Hindlimb muscle (tissue), 1 donor: ENCODE measurements around the gene THRB. TPM values are rescaled to one million over a fixed set of nuclear protein-coding genes. Genes with fewer than 3 reads are reported as not detected.

ENCODE experiments used
- DNase-seq: peaks from one replicate; pipeline ENCODE4 v3.0.0-alpha.2; 2013
- polyA plus RNA-seq: library from polyadenylated mRNA; unstranded; fragments of 120-200 nt; gene quantifications from one replicate; pipeline ENCODE4 v1.2.1, GENCODE V29; 2013; ENCODE audit not compliant: insufficient read length

The THRB gene
- polyA plus RNA-seq, 1 donor, result 1.3 TPM

DNA sequence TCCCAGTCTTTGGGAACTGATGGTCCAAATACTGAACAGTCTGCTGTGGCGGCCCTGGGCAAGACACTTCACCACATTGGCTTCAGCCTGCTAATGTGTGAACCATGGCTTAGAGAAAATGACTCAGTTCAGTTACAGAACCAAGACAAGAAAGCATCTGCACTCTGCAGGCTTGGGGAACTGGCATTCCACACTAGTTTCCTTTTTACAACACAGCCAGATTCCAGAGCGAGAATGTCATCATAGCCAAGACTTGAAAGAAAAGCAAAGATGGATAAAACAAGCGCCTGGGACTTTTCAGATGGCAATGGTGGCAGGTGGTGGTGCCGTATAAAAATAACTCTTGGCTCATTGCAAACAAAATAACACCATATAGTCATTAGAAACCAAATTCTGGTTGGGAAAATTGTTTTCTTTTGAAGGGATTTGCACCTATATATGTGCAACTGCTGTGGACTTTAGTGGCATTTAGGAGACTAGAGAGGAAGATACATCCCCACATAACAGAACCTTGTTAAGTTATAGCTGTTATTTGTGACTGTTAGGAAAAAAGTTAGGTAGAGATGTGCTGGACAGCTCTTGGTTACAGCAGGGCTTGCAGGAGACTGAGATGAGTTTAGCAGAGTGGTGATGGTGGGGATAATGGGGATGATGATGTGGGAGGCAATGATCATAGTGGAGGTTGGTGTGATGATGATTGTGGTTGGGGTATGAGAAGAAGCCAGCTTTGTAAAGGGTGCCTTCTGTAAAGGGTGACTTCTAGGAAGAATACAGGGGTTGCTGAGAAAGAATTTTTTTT lies 273.6 kb downstream of the THRB start:
- no peak for DNase-seq

DNA sequence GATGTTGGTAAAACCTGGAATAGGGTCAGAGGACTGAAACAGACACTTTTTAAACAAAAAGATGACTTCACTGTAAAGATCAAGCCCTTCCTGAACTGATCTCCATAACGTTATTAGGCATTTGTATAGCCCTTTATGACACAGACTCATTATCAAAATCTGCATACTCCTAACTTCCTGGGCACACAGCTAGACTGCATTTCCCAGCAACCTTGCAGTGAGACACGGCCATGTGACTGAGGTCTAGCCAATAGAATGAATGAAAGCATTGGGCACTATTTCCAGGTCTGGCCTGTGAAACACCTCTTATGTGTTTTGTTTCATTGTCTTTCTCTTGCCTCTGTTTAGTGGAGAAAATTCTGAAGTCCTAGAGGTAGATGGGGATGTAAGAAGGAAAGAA lies 279.1 kb downstream of the THRB start:
- DNase-seq, result no peak

DNA sequence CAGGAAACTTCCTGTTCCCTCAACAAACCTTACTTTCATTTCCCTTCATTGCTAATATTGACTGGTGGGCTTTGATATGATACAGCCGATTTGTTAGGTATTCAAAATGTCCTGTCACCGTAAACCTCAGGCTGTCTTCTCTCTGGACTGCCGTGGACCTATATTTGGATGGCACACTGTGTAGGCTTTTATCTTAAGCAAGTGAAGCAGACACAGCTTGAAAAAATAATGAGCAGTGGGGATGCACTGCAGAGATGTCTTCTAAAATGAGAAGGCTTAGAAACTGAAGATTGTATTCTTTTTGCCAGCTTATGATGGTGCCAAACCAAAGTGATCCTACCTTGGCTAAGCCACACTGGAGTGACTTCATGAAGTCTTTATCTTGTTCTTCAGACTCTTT lies 283.3 kb downstream of the THRB start:
- no peak for DNase-seq

DNA sequence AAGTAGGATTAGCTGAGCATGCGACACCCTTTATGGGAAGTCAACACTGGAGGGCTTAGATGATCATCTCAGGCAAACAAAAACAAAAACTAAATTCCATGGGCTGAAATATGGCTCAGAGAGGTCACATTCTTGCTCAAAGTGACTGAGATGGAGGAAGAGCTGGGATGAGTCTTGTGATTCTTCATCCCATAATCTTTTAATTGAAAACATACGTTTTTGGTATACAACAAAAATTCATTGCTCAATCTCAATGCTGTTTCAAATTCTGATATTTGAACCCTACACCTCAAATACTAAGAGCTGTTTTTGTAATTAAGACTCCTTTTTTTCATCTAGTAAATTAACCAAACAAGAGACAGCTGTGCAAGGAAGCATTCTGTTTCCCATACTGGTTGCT lies 292.6 kb downstream of the THRB start:
- no peak for DNase-seq

DNA sequence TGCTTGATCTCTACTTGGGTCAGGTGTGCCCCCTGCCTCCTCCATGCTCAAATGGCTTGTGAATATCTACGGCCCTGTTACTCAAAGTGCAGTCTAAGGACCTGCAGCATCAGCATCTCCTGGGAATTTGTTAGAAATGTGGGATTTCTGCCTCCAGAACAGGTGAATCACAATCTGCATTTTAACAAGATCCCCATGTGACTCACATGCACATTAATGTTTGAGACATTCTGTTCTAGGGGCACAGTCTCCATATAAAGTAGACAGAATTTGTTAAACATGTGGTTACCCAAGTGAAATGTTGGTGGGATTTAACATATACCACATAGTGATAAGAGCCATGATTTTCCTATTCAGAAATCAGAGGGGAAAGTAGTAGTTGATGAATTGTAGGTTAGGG lies 293.3 kb downstream of the THRB start:
- DNase-seq, result no peak

DNA sequence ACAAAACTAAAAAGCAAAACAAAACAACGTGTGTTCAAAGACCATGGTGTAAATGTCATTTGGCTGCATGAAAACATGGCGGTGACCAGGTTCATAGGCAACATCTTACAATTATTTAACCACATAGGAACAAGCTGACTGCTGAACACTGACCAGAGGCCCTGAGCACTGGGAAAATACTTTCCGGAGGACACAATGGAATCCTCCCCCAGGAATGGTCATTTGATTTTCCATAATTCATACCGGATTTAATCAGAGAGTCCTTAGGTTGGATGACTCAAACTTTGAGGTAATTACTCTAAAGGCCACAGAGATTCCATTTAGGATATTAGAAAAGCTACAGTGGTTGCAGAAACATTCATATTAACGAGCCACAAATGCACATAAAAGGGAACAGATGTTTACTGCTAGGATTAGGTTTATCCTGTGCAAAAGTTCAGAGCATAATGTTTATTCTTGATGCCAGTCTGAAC lies 294.8 kb downstream of the THRB start:
- no peak for DNase-seq

DNA sequence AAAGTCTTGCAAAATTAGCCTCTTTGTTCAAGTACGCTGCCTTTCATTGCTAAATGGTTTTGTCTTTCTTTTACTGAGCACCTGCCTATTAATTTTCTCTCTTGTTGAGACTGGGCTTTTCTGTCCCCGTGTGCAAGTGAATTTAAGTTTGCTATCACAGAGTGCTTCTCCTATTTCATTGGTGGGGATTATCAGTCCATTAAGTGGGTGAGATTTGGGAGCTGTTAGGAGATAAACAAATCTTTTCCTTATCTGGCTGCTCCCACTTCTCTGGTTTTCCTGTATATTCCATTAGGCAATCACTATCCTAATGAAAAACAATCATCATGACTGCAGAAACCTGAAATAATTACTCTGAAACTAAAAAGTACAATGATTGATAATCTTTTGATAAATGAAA lies 295.4 kb downstream of the THRB start:
- no peak for DNase-seq

DNA sequence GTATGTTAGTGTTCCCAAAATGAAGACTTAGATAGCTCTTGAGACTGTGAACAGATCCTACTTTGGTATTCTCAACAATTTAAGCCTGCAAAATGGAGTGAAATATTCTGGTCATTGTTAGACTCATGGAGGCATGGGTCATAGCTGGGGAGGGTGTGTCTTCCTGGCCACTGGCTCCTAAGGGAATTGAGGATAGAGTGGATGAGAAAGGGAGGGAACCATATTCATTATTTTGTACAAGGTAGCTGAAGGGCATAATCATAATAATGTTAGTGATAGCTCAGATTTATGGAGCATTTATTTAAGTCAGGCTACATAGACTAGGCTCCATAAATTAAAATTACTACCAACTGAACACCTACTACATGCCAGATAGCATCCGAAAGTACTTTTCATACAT lies 295.9 kb downstream of the THRB start:
- no peak for DNase-seq

DNA sequence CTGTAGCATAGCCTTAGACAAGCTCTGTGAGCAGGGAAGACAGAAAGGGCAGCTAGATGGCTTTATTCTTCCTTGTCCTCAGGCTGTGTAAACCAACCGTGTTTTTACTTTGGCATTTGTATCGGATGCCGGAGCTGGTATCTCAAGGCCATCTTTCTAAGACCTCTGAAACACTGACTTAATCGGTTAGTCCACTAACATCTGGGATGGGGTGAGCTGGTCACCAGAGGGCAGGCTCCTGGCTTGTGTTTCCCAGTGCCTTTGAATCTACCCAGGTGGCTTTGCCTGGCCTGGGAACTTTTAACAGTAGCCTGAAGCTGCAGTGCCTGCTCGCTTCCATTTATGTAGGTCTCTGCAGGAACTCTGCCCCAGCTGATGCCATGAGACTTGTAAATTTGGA lies 296.8 kb downstream of the THRB start:
- DNase-seq, result no peak

DNA sequence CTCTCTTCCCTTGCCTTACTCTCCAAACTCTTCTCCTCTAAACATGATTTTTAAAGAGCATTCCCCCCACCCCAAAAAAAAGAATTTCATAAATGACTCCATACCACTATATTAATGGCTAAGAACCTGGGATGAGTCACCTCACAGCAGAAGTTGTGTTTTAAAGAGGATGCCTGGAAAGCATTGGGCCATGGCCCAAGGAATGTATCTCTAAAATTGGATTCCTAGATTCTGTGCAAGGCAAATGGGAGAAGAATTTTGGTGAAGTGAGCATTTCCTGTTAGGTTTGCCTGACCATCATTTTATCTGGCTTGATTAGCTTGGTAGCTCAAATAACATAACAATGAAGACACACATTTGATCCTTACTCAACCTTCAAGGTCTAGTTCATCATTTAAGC lies 298.1 kb downstream of the THRB start:
- DNase-seq, result no peak

DNA sequence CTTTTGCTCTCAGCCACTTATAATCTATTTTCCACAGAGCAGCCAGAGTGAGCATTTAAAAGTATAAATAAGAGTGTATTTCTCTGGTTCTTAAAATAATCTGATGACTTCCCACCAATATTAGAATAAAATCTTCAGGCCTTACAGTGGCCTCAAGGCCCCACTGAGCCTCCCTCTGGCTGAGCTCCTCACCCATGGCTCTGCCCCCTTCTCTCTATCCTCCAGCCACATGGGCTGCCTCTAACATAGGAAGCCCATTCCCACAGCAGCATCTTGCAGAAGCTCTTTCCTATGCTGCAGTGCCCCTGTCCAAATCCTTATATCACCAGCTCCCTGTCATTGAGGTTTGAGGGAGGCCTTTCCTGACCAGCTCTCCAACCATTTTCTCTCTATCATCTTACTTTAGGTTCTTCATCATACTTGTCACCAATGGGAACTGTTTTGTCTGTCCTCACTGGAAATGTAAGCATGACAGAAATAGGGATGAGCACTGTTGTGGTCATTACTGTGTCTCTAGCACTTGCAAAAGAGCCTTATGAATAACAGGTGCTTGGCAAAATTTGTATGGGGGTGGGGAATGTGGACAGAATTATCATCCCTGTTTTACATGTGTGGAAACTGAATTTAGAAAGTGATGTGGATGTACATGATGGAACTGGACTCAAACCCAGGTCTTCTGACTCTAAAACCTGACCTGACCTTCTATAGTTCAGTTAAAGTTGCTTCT lies 299.0 kb downstream of the THRB start:
- no peak for DNase-seq

DNA sequence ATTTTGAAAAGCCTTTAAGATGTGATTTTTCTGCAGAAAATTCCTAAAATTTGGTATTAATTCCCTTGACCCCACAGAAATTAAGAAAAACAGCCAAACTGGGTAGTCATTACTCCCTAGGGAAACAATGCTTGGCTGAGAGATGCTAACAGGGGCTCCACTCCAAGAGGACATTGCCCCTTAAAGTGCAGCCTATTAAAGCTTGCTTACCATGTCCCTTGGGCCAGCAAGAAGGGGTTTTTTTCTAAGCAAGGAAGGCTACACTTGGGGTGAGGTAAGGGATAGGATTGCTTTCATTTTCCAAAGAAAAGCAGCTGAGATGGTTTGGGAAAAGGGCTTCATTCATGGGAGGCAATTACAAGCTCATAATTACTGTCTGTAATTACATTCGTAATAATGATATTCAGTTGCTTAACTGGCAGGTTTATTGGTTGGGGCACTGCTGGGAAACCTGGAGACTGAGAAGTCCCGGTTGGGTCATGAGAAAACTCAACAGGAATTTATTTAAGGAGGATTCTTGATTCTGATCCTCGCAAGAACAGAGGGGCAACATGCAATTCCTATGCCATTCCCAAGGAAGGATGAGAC lies 302.1 kb downstream of the THRB start:
- DNase-seq, result no peak

DNA sequence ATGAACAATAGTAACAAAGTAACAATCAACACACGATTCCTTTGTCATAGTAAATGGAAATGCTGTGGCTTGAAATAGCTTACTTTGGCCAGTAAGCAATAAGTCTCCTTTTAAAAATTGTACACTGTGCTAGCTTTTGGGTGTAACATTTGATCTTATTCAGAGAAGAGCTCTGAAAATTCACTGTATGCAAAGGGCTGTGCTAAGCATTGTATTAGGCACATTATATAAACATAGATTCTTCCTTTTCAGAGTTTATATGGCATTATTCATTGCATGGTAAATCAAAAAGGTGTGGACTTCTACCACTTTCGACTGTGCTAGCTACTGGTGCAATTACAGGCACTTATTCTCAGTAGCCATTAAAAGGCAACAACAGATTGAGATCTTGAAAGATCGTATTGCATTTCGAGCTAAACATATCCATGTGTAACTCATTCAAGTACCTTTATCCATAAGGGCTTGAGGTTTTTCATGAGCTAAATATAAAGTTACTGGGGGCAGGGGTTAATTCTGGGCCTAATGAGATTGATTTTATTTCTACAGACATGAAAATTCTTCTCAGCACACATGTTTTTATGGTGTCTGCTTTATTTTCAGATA lies 302.7 kb downstream of the THRB start:
- DNase-seq, result no peak

DNA sequence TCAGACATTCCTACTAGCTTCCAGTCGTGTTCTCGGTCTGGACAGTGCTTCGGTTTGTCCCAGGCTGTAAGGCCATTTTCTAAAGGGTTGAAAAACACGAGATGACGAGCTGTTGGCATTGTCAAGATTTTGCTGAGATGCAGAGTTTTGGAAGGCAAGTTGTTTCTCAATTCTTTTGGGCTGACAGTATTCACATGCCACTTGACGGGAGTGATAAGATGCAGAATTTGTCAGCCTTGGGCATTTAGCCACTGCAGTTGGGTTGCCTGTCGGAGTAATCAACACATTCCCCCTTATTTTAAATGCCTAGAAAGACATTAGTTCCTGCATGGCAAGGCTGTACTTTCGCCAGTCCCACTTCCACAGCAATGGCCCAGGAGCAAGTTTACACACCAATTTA lies 304.4 kb downstream of the THRB start:
- no peak for DNase-seq

DNA sequence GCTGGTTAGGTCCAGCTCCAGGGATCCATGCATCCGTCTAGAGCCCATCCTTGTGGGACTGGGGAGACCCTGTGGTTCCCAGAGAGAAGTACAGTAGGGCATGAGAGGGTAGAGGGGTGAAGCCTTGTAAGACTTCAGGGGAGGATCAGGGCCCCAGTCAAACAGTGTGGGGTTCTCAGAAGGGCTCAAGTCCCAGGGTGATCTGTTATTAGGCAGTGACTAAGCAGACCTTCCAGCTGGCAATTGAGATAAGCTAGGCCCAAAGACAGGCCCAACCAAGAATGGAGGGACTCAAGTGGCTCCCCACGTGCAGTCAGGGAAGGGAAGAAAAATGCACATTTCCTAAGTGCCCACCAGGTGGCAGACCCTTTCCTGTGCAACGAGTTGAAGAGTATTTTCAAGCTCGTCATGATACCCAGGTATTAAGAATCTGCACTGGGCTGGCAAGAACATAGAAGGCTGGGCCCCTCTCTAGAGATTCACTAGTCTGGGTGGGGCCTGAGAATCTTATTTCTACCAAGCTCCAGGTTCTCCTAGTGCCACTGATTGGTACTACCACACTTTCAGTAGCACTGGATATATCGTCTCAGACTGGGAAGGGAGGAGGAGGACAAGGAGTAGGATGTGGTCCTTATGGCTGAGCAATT lies 308.8 kb downstream of the THRB start:
- DNase-seq, result peak; percentile 14

DNA sequence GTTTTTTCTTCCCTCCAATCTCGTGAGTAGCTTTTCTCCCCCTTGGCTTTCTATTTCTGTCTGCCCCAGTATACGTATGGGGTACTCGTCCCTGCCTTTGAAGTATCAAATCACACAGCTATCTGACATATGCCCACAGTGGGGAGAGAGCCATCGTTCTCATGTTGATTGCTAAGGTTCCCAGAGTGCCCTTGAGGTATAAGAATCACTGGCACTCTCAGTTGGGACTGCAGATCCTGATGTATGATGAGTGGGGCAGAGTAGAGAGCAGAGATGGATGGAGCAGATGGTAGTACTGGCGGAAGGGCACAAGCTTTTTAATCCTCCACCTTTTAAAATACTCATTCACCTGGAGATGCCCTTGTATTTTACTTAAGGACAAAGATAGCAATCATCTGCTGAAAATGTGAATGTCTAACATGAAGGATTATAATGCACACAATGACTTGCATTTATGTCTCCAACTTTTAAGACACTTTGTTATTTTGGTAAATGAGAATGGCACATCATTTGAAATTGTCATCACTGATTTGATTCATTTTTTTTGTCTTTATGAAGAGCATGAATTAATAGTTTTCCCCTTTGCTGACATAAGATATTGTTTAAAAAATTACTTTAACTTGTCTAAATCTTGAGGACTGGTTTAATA lies 310.0 kb downstream of the THRB start:
- DNase-seq, result no peak

DNA sequence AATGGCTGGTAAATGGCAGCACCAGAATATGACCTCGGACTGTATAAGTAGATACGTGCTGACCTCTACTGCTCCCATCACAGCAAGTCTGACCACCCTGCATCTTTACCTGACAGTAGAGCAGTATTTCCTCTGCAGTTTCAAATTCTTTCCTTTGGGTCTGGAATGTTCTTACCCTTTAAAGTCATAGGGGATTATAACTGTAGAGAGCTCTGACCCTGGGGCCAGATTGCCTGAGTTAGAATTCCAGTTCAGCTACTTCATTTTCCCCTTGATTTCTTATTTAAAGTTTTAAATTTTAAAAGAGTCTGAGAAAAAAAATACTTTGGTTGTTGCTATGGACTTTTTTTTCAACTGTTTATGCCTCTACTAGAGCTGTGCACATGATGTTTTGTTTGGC lies 311.9 kb downstream of the THRB start:
- DNase-seq, result no peak

DNA sequence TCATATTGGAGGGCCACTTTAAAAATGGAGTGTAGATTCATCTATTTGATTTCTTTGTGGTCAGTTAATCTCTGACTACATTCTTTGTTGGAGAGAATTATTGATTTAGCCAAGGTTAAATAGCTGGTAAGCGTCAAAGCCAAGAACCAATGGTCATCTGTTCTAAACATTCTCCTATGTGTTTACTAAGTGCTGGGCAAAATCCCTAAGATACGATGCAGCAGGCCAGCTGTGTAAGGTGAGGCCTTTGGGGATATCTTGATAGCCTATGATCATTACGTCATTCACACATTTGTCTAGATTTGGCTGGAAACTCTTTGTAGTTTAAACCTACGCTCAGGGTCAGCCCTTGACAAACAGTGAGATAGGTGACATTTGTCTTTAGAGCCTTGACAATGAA lies 313.4 kb downstream of the THRB start:
- DNase-seq, result no peak

DNA sequence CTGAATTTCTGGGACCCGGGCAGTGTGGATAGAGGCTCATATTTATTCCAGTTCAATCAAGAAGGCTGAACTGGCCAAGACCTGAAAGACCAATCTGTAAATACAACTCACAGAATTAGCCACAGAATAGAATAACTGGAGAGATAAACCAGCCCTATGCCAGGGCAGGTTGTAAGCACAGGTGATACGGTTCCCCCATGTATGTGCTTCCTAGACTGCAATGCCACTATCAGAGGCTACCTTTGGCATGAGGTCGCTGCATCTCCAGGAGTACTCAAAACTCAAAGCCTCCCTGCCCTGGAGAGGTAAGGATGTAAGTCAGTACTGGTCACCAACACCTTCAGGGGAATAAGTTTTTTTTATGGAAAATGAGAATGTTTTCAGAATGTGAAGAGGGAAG lies 314.0 kb downstream of the THRB start:
- no peak for DNase-seq

DNA sequence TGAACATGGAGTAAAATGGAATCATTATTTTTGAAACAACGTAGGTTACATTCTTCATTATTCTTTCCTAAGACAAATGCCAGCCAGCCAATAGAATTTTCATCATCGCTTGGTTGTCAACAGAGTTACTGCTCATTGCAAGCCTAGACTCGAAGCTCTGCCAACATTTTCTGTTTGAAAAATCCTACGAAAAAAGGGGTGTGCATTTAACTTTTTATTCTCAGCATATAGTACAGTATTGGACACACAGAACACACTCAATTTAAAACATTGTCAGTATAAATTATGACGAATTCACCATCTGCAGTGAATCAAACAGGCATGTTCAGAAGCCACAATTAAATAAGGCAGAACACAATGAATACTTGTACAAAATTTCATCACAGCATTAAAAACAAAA lies 317.4 kb downstream of the THRB start:
- no peak for DNase-seq

DNA sequence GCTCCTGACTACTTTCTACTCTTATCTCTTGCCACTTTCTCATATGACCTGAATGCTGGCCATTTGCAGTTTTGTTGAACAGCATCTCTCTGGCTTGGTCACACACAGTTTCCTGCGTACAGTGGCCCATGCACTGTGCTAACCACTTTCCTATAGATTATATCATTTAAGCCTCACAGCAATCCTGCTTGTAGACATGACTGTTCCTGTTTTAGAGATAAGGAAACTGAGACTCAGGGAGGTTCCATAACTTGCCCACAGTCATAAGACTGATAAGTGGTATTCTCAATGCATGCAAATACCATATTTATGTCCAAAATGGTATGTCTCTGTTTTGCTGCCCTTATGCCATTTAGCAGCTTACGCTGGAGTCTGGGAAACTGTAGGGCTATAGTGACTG lies 320.0 kb downstream of the THRB start:
- no peak for DNase-seq

DNA sequence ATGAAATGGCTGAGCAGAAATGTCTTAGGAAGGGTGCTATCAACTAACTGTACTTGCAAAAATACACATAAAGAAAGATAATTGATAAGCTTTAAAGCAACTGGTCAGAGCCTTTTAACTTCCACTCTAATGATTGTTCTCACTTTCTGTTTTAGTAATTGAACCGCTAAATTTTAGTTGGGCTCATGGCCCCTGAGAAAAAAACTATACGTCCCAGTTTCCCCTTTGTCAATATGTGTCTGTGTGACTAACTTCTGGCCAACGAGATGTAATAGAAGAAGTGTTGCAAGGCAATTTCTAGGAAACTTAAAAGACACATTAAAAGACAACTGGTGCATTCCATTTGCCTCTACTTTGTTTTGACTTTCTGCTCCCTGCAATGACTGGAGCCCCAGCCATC lies 325.7 kb downstream of the THRB start:
- no peak for DNase-seq
